ENCODE results near the gene PRRT2.
"Not testable (repeated sequence)": the region's sequence is repeated elsewhere in the genome, so short reads cannot be mapped to it uniquely, and the experiment has no call there.

PRRT2 gene

DNA sequence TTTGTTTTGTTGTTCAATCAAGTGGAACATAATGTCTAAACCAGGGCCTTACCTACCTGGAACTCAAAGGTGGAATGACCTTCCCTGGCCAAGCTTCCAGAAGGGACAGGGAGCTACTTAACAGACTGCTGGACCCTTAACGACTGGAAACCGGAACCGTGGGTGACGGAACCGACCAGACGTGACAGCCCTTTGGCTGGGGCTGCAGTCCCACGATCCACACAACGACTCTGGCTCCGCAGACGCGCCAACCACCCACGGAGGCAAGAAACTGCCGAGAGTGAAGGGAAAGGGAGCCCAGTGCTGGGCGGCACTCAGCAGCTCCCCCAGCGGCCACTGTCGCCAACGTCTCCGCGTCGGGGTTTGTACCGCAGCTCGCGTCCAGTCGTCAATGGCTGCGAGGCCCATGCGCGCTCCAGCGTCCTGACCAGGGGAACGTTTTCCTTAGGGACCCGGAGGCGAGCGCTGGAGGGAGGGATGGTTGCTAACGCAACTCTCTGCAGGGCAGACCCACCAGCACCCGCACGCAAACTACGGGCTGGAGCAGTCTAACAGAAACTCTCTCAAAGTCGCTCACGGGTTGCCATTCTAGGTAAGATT lies 27.0 kb upstream of the PRRT2 start:
- Histone ChIP-seq H3K4me2 (ENCODE audit: low read depth, low read length, poor library complexity, severe bottlenecking) (no peak overlapping the region), H3K4me1 (ENCODE audit: insufficient read depth, low read length, poor library complexity, severe bottlenecking) (no peaks in the 10 kb centered on the region), H2AFZ (ENCODE audit: low read length) (no peak overlapping the region), H3K9ac (ENCODE audit: low read depth, low read length, poor library complexity, severe bottlenecking) (no peak overlapping the region), H3K9me2 (replicated peaks; ENCODE audit: low read depth, low read length) (no peaks in the 10 kb centered on the region), H3F3A (ENCODE audit: low read depth) (no peaks in the 10 kb centered on the region), H3K27me3 (ENCODE audit: insufficient read depth, low read length, poor library complexity, severe bottlenecking) (no peaks in the 10 kb centered on the region), H3K4me3 (ENCODE audit: low read length, poor library complexity, severe bottlenecking) (no peak overlapping the region), H4K20me1 (ENCODE audit: insufficient read depth, low read length, poor library complexity, severe bottlenecking) (no peaks in the 10 kb centered on the region), H3K36me3 (ENCODE audit: insufficient read depth, low read length) (no peaks in the 10 kb centered on the region), H3K9me3 (ENCODE audit: insufficient read depth, low read depth, low read length) (no peaks in the 10 kb centered on the region), H3K79me2 (ENCODE audit: insufficient read depth, low read length) (peaks cover 5% of the 10 kb centered on the region; the same call in 1 of the 2 replicates)
- TF ChIP-seq, protein P1, sequence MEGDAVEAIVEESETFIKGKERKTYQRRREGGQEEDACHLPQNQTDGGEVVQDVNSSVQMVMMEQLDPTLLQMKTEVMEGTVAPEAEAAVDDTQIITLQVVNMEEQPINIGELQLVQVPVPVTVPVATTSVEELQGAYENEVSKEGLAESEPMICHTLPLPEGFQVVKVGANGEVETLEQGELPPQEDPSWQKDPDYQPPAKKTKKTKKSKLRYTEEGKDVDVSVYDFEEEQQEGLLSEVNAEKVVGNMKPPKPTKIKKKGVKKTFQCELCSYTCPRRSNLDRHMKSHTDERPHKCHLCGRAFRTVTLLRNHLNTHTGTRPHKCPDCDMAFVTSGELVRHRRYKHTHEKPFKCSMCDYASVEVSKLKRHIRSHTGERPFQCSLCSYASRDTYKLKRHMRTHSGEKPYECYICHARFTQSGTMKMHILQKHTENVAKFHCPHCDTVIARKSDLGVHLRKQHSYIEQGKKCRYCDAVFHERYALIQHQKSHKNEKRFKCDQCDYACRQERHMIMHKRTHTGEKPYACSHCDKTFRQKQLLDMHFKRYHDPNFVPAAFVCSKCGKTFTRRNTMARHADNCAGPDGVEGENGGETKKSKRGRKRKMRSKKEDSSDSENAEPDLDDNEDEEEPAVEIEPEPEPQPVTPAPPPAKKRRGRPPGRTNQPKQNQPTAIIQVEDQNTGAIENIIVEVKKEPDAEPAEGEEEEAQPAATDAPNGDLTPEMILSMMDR (conservative IDR thresholded peaks at IDR 0.05; ENCODE audit: low read length) = no peak
- no peak for TF ChIP-seq EZH2phosphoT487 (IDR thresholded peaks at IDR 0.05; ENCODE audit: borderline replicate concordance)

DNA sequence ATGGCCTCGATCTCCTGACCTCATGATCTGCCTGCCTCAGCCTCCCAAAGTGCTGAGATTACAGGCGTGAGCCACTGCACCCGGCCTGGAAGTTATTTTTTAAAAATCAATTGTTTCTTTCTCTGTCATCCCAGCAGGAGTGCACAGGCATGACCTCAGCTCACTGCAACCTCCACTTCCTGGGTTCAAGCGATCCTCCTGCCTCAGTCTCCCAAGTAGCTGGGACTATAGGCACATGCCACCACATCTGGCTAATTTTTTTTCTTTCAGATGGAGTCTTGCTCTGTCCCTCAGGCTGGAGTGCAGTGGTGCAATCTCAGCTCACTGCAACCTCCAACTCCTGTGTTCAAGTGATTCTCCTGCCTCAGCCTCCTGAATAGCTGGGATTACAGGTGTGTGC lies 24.8 kb upstream of the PRRT2 start:
- H3K4me2 ChIP-seq (ENCODE audit: low read depth, low read length, poor library complexity, severe bottlenecking); H3K4me1 ChIP-seq (ENCODE audit: insufficient read depth, low read length, poor library complexity, severe bottlenecking); H4K20me1 ChIP-seq (ENCODE audit: insufficient read depth, low read length, poor library complexity, severe bottlenecking); H3F3A ChIP-seq (ENCODE audit: low read depth); H3K36me3 ChIP-seq (ENCODE audit: insufficient read depth, low read length); H3K27me3 ChIP-seq (ENCODE audit: insufficient read depth, low read length, poor library complexity, severe bottlenecking); H3K9ac ChIP-seq (ENCODE audit: low read depth, low read length, poor library complexity, severe bottlenecking); H3K9me2 ChIP-seq (replicated peaks; ENCODE audit: low read depth, low read length); H3K9me3 ChIP-seq (ENCODE audit: insufficient read depth, low read depth, low read length); H3K4me3 ChIP-seq (ENCODE audit: low read length, poor library complexity, severe bottlenecking); H2AFZ ChIP-seq (ENCODE audit: low read length): not testable (repeated sequence)
- H3K79me2 ChIP-seq (ENCODE audit: insufficient read depth, low read length) = peaks cover 22% of the 10 kb centered on the region

DNA sequence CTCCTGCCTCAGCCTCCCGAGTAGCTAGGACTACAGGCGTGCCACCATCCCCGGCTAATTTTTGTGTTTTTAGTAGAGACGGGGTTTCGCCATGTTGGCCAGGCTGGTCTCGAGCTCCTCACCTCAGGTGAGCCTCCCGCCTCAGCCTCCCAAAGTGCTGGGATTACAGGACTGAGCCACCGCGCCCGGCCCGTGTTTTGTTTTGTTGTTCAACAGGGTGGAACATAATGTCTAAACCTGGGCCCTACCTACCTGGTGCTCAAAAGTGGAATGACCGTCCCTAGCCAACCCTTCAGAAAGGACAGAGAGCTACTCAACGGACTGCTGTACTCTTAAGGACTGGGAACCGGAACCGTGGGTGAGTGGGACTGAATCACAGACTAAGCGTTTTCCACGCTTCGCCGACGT lies 22.2 kb upstream of the PRRT2 start:
- no peaks in the 10 kb centered on the region for H3F3A ChIP-seq (ENCODE audit: low read depth)
- peak overlapping the region; percentile 95 for H3K9ac ChIP-seq (ENCODE audit: low read depth, low read length, poor library complexity, severe bottlenecking)
- H3K9me2 ChIP-seq (replicated peaks; ENCODE audit: low read depth, low read length) = no peaks in the 10 kb centered on the region
- TF ChIP-seq, protein P1 (conservative IDR thresholded peaks at IDR 0.05; ENCODE audit: low read length) = no peak
- TF ChIP-seq EZH2phosphoT487 (IDR thresholded peaks at IDR 0.05; ENCODE audit: borderline replicate concordance) = no peak
- peaks cover 5% of the 10 kb centered on the region for H3K27me3 ChIP-seq (ENCODE audit: insufficient read depth, low read length, poor library complexity, severe bottlenecking)
- peak overlapping the region; percentile 90 for H3K4me2 ChIP-seq (ENCODE audit: low read depth, low read length, poor library complexity, severe bottlenecking)
- peak overlapping the region; percentile 92 for H3K4me3 ChIP-seq (ENCODE audit: low read length, poor library complexity, severe bottlenecking)
- peaks cover 48% of the 10 kb centered on the region for H3K79me2 ChIP-seq (ENCODE audit: insufficient read depth, low read length)
- H3K4me1 ChIP-seq (ENCODE audit: insufficient read depth, low read length, poor library complexity, severe bottlenecking) = peaks cover 33% of the 10 kb centered on the region
- peak overlapping the region; percentile 89 for H2AFZ ChIP-seq (ENCODE audit: low read length)
- peaks cover 18% of the 10 kb centered on the region for H4K20me1 ChIP-seq (ENCODE audit: insufficient read depth, low read length, poor library complexity, severe bottlenecking)
- no peaks in the 10 kb centered on the region for H3K9me3 ChIP-seq (ENCODE audit: insufficient read depth, low read depth, low read length)
- H3K36me3 ChIP-seq (ENCODE audit: insufficient read depth, low read length) = peaks cover 7% of the 10 kb centered on the region; the same call in 1 of the 2 replicates
